ENCODE data around the gene CXCL13.
"Not testable (repeated sequence)": the region's sequence is repeated elsewhere in the genome, so short reads cannot be mapped to it uniquely, and the experiment has no call there.

Gene CXCL13

DNA sequence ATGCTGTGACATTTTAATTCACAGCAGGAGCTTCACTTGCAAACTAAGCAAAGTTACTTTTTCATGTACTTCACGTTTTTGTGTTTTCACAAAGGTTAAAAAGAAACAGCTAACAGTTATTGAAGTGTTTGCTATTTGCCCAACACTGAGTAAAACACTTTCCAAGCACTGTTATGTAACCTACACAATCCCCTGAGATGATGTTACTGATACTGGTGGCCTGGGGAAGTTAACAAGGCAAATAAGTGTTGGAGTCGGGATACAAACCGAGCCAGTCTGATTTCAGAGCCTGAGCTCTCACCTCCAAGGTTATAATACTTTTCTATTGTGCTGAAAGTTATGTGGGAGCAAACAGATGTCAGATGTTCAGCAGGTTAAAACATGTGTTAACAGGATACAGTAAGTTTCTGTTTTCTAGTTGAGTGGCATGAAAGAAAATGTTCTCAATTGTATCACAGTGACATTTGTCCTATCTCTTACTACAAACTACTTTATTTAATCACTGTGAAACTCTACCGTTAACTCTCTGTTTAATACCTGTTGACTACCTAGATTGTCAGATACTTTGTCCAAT is 3.9 kb upstream of the CXCL13 start:
- DNase-seq (ENCODE audit: low spot score) = no peak

DNA sequence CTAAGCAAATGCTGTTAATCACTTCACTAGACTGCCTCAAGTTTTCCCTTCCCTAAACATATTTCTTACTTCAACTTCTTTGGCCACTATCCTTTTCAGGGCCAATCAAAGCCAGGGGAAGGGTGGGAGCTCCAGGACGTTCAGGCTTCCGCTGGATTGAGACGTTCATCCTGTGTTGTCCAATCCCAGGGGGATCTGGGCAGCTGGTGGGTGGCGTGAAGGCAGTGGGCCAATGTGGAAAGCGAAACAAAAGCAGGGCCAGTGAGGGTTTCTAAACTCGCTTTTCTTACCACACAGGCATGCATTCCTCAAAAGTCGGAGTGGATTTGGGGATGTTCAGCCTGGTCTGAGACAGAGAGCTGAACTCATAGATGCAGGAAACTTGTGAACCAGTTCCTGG is 7.6 kb downstream of the CXCL13 start:
- no peak for DNase-seq (ENCODE audit: low spot score)

GRCh38 chr4:77615153-77615552 is 9.5 kb downstream of the CXCL13 start:
- no peak for DNase-seq (ENCODE audit: low spot score)

DNA sequence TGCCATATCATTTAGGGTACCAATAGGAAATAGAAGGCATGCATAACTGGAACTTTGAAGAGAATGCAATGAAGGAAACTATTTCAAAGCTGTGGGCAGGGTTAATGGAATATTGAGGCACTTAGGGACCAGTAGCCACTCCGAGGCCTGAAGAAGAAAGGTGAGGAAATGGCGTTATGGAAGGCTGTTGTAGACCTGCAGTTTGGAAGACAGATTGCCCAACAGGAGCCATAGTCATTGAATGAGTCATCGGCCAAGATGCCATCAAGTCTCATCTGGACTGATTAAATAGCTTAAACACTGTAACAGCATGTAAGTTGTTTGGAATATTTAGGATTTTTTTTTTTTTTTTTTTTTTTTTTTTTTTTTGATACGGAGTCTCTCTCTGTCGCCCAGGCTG is 11.6 kb downstream of the CXCL13 start:
- no peak for DNase-seq (ENCODE audit: low spot score)

DNA sequence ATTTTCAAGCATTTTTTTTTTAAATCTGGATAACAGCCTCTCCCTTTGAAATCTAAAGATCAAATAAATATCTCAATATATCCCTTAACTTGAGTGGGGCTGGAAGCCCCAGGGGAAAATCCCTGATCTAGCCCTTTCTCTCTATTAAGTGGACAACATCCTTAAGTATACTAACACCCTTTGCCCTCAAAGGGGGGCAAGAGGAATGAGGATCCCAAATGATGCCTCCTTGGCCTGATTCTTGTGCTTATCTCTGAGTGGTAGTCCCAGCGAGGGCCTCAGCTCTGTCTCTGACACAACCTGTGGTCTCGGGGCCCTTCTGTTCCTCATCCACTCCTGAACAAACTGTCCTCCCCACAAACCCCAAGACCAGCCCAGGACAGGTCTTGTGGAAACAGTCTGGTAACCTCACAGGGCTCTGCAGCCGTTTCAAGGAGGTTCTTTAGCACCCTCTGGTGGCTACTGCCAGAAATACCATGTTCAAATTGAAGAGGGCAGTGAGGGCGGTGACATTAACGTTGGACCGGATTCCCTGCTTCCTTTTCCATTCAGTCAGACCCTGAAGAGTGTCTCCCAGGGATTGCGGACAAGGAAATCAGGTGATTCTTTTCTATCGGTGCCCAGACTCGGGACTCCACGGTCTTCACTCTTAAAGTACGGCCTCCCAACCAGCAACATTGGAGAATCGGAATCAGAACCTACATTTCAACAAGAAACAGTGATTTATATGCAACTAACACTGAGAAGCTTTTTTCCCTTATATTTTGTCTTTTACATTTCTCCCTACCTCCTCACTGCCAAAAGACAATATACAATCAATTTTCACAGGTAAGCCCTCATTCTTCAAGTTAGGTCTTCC is 13.0 kb downstream of the CXCL13 start:
- peak; percentile 69 for DNase-seq (ENCODE audit: low spot score)

GRCh38 chr4:77619408-77619807 is 13.8 kb downstream of the CXCL13 start:
- no peak for DNase-seq (ENCODE audit: low spot score)

DNA sequence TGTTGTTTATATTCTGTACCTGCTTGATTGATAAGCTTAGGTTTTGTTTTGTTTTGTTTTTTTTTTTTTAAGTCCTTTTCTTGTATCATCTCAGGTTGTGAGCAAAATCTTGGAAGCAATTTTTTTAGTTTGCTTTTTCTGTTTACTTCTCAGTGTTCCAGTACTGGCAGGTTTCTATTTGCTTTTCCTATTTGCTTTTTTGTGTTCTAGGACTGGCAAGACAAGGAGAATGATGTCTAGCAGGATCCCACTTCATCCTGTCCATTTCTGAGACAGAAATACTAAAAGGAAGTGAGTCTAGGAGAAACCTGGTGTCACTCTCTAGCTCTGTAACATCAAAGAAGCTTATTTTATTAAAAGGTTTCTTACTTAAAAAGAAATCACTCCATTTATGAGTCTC is 15.6 kb downstream of the CXCL13 start:
- DNase-seq (ENCODE audit: low spot score) = no peak

DNA sequence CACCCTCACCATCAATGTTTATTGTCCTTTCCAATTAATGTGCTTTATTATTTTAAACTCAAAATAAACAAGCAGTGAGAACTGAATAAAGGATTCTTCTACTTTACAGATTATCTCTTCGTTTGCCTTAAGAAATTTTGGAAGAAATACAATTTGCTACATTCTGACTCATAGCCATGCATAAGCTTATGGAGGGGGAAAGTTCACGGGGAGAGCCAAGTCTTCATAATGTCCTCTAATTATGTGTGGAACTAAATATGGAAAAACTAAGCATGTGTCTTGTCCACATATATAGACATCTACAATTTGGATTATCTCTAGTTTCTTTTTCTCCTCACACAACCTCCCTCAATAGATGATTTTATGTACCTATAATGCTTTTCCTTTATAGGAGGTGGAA is 17.5 kb downstream of the CXCL13 start:
- DNase-seq (ENCODE audit: low spot score) = no peak

- DNase-seq (ENCODE audit: low spot score) = no peak
Observed at GRCh38 chr4:77624213-77624612, 18.6 kb downstream of the CXCL13 start.

GRCh38 chr4:77625485-77625884 is 19.9 kb downstream of the CXCL13 start:
- no peak for DNase-seq (ENCODE audit: low spot score)

DNA sequence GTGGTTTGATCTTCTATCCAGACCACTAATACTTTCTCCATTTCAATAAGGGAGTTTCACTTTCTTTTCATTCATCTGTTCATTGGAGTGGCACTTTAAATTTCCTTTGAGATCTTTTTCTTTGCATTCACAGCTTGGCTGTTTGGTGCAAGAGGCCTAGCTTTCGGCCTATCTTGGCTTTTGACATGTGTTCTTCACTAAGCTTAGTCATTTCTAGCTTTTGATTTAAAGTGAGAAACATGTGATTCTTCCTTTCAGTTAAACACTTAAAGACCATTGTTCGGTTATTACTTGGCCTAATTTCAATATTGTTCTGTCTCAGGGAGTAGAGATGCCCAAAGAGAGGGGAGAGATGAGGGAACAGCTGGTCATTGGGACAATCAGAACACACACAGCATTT is 24.3 kb downstream of the CXCL13 start:
- DNase-seq (ENCODE audit: low spot score) = no peak

DNA sequence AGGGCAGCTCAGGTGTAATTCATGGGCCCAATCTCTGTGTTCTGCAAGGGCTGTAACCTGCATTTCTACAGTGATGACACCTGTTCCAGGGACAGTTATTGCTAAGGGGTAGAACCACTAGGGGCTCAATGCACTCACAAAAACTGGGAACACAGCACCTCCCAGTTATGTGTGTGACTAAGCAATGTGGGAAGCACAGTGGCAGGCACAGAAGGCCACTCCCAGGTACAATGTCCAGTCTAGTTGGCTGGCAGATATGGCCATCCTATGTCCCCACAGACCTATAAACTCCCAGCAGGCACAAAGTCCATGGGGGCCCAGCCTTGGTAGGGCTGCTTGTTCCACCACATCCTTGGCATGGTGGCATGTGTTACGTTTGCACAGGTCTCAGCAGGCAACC is 25.7 kb downstream of the CXCL13 start:
- DNase-seq (ENCODE audit: low spot score) = no peak

DNA sequence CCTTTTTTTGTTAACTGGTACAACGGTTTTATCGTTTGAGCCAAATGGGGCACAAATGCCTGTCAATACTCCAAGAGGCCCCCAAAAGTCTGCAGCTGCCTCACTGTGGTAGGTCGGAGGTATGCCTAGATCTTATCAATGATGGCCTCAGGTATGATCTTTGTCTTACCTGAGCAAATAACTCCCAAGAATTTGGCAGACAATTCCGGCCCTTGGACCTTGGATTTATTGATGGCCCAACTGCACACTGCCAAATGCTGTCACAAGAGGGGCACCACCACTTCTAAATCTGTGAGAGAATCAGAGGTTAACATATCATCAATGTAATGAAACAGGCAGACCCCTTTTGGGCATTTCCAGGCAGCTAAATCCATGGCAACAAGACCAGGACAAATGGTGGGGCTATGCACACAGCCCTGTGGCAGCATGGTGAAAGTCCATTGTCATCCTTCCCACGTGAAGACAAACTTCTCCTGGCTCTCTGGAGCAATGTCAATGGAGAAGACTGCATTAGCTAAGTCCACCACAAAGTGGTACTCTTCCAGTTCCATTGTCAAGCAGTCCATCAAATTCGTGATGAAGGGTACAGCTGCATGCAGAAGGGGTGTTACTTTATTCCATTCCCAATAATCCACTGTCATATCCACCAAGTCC is 28.6 kb downstream of the CXCL13 start:
- DNase-seq (ENCODE audit: low spot score) = no peak

DNA sequence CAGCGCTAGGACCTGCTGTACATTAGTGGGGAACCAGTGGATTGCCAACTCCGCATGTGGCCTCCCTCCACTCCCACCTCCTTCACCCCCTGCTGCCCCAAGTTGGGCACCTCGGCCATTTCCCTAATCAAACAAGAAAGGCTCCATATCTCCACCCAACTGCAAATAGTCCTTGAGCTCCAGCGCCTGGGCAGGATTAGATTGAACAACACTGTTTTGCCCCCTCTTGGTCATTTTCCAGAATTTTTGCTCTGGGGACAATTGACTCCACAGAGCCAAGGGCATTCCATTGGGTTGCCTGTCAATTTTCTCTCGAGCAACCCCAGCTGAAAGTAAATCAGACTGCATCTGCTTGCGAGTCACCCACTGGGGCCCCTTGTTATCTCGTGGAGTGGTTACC is 29.6 kb downstream of the CXCL13 start:
- no peak for DNase-seq (ENCODE audit: low spot score)

DNA sequence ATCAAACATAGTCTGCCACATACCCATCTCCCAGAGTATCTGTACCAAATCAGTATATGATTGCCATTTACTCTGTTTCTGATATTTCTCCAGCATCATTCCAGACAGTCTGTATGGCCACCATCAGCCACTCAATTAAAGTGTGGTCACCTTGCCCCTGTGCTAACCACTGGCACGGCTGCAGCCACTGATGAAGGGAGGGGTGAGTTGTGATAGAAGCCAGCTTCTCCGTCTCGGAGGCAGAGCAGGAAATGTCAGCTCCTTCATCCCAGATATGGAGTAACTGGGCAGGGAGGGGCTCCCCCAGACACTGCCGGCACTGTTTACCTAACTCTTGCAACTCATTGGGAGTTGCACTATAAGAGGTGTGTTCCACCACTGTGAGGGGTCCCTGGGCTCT is 30.3 kb downstream of the CXCL13 start:
- DNase-seq (ENCODE audit: low spot score) = no peak

- no peak for DNase-seq (ENCODE audit: low spot score)
Observed at GRCh38 chr4:77636902-77637301, 31.3 kb downstream of the CXCL13 start.

DNA sequence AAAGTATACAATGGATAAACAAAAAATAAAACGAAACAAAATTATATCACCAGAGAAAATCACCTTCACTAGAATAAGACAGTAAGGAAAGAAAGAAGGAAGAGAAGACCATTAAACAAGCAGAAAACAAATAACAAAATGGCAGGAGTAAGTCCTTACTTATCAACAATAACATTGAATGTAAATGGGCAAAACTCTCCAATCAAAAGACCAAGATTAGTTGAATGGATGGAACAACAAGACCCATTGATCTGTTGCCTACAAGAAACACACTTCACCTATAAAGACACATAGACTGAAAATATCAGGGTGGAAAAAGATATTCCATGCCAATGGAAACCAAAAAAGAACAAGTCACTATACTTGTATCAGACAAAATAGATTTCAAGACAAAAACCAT is 38.4 kb downstream of the CXCL13 start:
- not testable (repeated sequence) for DNase-seq (ENCODE audit: low spot score)

DNA sequence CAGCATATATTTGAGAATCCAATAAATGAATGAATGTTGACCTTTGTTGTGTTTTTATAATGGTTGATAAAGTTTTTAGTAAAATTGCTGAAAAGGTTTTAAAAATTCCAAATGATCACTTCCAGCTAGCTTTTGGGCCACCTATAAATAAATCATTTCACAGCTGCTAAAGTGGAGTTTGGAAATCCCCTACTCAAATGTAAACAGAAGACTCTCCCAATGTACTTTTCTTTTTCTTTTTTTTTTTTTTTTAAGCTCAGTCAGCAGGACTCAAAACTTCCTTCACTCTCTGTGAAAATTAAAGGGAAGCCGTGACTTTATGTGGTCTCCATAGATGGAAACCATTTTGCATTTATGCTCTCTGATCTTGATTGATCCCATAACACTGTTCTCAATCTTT is 45.2 kb downstream of the CXCL13 start:
- DNase-seq (ENCODE audit: low spot score) = no peak

GRCh38 chr4:77651820-77652219 is 46.2 kb downstream of the CXCL13 start:
- DNase-seq (ENCODE audit: low spot score) = no peak

DNA sequence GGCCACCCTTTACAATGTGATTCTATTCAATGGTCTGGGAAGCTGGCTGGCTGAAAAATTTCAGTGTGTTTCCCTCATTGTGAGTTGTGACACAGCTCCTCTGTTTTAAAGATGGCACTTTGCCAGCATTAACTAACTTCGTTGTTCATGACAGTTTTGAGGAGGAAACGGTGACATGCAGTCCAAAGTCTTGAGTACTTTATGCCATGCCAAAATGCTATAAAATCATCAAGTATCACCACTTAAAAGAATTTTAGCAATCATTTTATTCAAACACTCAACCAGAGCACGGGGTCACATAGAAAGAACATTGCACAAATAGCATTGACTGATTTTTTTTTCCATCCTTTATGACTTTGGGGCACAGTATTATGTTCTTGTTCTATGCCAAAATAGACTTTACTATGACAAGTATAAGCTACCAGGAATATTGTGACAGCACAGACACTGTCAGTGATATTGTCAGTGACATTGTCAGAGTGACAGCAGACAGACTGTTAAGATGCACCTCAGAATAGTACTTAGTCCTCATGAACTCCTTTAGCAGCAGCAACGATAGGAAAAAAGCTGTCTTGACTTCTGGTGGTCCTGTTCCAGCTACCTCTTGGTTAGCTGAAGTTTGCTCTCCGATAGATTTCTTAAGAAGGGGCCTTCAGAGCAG is 46.7 kb downstream of the CXCL13 start:
- no peak for DNase-seq (ENCODE audit: low spot score)

GRCh38 chr4:77653162-77653758 is 47.6 kb downstream of the CXCL13 start:
- DNase-seq (ENCODE audit: low spot score) = no peak

DNA sequence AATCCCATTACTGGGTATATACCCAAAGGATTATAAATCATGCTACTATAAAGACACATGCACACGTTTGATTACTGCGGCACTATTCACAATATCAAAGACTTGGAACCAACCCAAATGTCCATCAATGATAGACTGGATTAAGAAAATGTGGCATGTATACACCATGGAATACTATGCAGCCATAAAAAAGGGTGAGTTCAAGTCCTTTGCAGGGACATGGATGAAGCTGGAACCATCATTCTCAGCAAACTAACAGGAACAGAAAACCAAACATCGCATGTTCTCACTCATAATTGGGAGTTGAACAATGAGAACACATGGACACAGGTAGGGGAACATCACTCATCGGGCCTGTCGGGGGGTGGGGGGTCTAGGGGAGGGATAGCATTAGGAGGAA is 54.7 kb downstream of the CXCL13 start:
- not testable (repeated sequence) for DNase-seq (ENCODE audit: low spot score)
